Brain microvascular endothelial cell (primary cell): ENCODE data around the gene SCD5.

ENCODE experiments used
- DNase-seq: peaks from one replicate; pipeline ENCODE4 v3.0.0-alpha.2; 2020
- H3K27ac ChIP-seq: fragments of 250-450 bp; sonication (Bioruptor Pico); 2 replicates; pipeline ENCODE4 v1.5.1; 2020; ENCODE audit warnings: mild to moderate bottlenecking, moderate library complexity
- H3K27me3 ChIP-seq: fragments of 250-450 bp; sonication (Bioruptor Pico); replicated peaks from 2 replicates; pipeline ENCODE4 v1.5.1; 2020; ENCODE audit warnings: mild to moderate bottlenecking
- H3K36me3 ChIP-seq: fragments of 250-450 bp; sonication (Bioruptor Pico); replicated peaks from 2 replicates; pipeline ENCODE4 v1.5.1; 2020; ENCODE audit warnings: mild to moderate bottlenecking
- H3K4me3 ChIP-seq: 2 replicates; pipeline ENCODE4 v1.5.1; 2011; ENCODE audit warnings: low read depth, mild to moderate bottlenecking, control low read depth, low read length, moderate library complexity
- CTCF ChIP-seq: IDR thresholded peaks from 2 replicates; pipeline ENCODE4 v1.5.1; 2011; ENCODE audit warnings: low read depth, mild to moderate bottlenecking, moderate library complexity, low read length, control low read depth, inconsistent platforms; ENCODE audit errors: missing control alignments
- in situ Hi-C: cut with HindIII; loops from 2 replicates; pipeline ENCODE4 v1.10.0; 2017; ENCODE audit warnings: low sequenced_read_pairs, low pct_ligation_motif_present

SCD5 gene

DNA sequence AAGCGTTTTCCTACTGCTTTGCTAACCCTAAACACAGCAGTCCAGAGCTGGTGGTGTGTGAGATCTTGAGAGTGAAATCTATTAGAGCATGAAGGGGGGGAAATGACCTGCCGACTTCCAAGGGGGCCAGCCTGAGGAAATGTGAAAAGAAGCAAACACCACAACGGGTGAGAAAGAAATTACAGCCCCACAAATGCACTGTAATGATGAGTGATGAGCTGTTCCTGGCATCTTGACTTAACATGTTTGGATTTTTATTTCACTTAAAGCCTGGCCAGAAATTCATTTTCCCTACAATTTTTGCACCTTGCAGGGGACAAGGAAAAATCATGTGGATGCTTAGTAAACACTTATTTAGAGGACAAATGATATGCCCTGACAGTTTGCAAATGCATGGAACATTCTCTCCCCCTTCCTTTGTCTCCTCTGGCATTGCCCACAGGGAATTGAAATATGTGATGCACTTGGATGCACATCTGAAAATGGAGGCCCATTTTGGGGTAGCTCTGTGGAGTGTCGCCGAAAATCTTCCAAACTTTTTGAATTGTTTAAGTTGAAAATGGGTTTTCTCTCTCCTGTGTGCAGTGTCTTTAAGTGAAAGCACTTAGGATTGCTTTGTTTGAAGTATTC, 152.5 kb downstream of the SCD5 start:
- in situ Hi-C loops: no loop called here
- no peaks in the 10 kb centered on the region for H3K36me3 ChIP-seq
- TF ChIP-seq CTCF: no peak
- H3K4me3 ChIP-seq: no peak overlapping the region
- no peak overlapping the region for H3K27ac ChIP-seq
- H3K27me3 ChIP-seq: no peaks in the 10 kb centered on the region
- DNase-seq: no peak

DNA sequence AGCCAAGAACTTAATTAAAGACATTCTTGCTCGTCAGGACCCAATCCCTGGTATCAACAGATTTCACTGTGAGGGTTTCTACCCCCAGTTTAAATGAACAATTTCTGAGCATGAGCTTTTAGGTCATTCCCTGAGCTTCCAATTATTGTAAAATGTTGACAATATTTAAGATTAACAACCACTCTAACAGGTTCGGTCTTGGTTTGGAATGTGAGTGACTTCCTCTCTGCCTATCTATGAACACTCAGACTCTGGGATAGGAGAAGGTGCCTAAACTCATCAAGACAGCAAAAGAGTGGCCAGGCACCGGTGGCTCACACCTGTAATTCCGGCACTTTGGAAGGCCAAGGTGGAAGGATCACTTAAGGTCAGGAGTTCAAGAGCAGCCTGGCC, 153.9 kb downstream of the SCD5 start:
- Histone ChIP-seq H3K27me3 (no peaks in the 10 kb centered on the region), H3K27ac (no peak overlapping the region), H3K4me3 (no peak overlapping the region), H3K36me3 (no peaks in the 10 kb centered on the region)
- TF ChIP-seq CTCF: no peak
- DNase-seq: no peak
- in situ Hi-C loops: no loop called here

DNA sequence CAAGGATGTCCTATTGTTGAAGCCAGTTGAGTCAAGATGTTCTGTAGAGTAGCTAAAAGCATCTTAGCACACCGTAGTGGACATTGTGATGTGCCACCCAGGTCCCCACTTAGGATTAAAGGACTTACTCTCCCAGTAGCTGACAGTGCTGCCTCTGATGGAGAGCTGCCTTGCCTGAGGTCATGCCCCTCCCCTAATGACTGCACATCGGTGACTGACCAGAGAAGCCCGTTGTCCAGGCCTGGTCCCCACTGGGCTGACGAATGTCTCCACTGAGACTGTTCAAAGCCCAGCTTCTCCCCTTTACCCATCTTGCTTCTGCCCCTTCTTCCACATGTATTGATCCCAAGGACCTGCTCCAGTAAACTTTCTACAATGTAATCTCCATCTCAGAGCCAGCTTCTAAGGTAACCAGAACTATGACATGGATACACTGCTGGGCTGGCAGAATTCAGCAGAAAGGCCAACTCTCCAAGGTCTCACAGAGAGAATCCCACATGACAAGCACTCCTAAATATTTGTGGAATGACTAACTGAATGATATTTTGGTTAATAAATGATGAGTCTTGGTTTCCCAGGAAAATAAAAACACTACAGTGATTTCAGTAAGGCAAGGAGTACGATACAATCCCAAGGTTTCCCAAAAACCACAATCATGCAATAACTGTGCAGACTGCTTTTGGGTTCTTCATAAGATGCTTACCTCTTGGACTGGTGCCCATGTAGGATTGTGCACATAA, 154.4 kb downstream of the SCD5 start:
- no peak overlapping the region for H3K27ac ChIP-seq
- peak; percentile 48 for DNase-seq
- in situ Hi-C loops: no loop called here
- no peaks in the 10 kb centered on the region for H3K27me3 ChIP-seq
- H3K4me3 ChIP-seq: no peak overlapping the region
- no peaks in the 10 kb centered on the region for H3K36me3 ChIP-seq
- no peak for TF ChIP-seq CTCF

DNA sequence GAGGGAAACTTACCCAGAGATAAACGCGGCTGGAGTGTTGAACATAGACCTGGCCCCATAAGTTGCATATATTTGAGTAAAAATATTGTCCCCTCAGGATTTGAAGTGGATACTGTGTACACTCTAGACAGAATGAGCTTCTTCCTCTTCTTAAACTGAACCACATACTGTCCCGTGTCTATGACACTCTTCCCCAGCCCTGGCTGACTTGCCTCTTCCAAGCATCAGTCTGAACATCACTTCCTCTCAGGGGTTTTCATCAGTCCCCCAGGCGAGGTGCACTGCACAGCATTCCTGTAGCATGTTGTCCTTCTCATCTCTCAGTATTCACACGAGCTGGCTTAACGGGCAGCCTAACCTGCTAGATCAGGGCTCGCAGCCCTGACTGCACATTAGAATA, 156.3 kb downstream of the SCD5 start:
- no peaks in the 10 kb centered on the region for H3K36me3 ChIP-seq
- in situ Hi-C loops: no loop called here
- H3K27ac ChIP-seq: no peak overlapping the region
- no peak for DNase-seq
- H3K27me3 ChIP-seq: no peaks in the 10 kb centered on the region
- no peak overlapping the region for H3K4me3 ChIP-seq
- no peak for TF ChIP-seq CTCF

- in situ Hi-C loops: no loop called here
- Histone ChIP-seq H3K27ac (no peak overlapping the region), H3K27me3 (no peaks in the 10 kb centered on the region), H3K4me3 (no peak overlapping the region), H3K36me3 (no peaks in the 10 kb centered on the region)
- TF ChIP-seq CTCF: no peak
- DNase-seq: no peak
Measured at GRCh38 chr4:82640540-82640939, 158.1 kb downstream of the SCD5 start.
